Measurements from ENCODE around the gene GALNTL6.

The GALNTL6 gene

DNA sequence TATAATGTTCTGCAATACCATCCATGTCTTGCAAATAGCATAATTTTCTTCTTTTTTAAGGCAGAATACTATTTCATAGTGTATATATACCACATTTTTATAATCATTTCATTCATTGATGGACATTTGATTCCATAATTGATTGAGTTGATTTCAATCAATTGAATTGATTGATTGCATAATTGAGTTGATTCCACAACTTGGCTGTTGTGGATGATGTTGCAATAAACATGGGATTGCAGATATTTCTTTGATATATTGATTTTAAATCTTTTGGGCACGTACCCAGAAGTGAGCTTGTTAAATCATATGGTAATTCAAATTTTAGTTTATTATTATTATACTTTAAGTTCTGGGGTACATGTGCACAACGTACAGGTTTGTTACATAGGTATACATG, 232.8 kb downstream of the GALNTL6 start:
- TF ChIP-seq, protein P1, sequence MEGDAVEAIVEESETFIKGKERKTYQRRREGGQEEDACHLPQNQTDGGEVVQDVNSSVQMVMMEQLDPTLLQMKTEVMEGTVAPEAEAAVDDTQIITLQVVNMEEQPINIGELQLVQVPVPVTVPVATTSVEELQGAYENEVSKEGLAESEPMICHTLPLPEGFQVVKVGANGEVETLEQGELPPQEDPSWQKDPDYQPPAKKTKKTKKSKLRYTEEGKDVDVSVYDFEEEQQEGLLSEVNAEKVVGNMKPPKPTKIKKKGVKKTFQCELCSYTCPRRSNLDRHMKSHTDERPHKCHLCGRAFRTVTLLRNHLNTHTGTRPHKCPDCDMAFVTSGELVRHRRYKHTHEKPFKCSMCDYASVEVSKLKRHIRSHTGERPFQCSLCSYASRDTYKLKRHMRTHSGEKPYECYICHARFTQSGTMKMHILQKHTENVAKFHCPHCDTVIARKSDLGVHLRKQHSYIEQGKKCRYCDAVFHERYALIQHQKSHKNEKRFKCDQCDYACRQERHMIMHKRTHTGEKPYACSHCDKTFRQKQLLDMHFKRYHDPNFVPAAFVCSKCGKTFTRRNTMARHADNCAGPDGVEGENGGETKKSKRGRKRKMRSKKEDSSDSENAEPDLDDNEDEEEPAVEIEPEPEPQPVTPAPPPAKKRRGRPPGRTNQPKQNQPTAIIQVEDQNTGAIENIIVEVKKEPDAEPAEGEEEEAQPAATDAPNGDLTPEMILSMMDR (IDR thresholded peaks at IDR 0.05; ENCODE audit: low read depth, low read length), result no peak

GRCh38 chr4:172048666-172049065, 235.5 kb downstream of the GALNTL6 start:
- TF ChIP-seq, protein P1 (IDR thresholded peaks at IDR 0.05; ENCODE audit: low read depth, low read length), result no peak
- H3K36me3 ChIP-seq, result no peaks in the 10 kb centered on the region
- H3K9me3 ChIP-seq, result no peaks in the 10 kb centered on the region
- DNase-seq, result no peak
- no peak overlapping the region for H3K4me3 ChIP-seq (ENCODE audit: low read depth, low read length)
- H3K27me3 ChIP-seq, result no peaks in the 10 kb centered on the region
- no peaks in the 10 kb centered on the region for H3K4me1 ChIP-seq

More for the DNA sequence above, 232.8 kb downstream of the GALNTL6 start:
- H3K36me3 ChIP-seq, result no peaks in the 10 kb centered on the region
- peaks cover 8% of the 10 kb centered on the region for H3K4me1 ChIP-seq
- no peaks in the 10 kb centered on the region for H3K27me3 ChIP-seq
- DNase-seq, result no peak
- H3K4me3 ChIP-seq (ENCODE audit: low read depth, low read length), result no peak overlapping the region
- no peaks in the 10 kb centered on the region for H3K9me3 ChIP-seq

- H3K36me3 ChIP-seq, result no peaks in the 10 kb centered on the region
- H3K9me3 ChIP-seq, result no peaks in the 10 kb centered on the region
- DNase-seq, result no peak
- H3K4me3 ChIP-seq (ENCODE audit: low read depth, low read length), result no peak overlapping the region
- H3K27me3 ChIP-seq, result no peaks in the 10 kb centered on the region
- TF ChIP-seq, protein P1 (IDR thresholded peaks at IDR 0.05; ENCODE audit: low read depth, low read length), result no peak
- no peaks in the 10 kb centered on the region for H3K4me1 ChIP-seq
These were observed 237.7 kb downstream of the GALNTL6 start for GRCh38 chr4:172050911-172051310.

DNA sequence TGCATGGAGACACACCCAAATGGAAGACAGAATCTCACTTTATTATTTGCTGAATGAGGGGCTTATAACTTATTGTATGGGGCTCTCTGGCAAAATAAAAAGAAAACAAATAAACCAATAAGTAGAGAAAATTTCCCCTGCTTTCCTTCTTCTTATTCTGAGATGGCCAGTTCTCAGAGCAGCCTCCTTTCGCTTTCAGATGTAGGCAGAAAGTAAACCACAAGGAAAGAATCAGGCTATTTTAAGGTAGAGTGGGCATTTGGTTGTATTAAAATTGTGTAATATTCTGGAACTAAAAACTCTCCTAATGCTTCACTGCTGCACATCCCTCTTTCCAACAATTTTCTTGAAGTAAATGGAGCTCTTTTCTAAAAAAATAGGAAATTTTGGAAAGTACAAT, 241.8 kb downstream of the GALNTL6 start:
- no peaks in the 10 kb centered on the region for H3K9me3 ChIP-seq
- TF ChIP-seq, protein P1 (IDR thresholded peaks at IDR 0.05; ENCODE audit: low read depth, low read length), result no peak
- H3K4me3 ChIP-seq (ENCODE audit: low read depth, low read length), result no peak overlapping the region
- H3K36me3 ChIP-seq, result no peaks in the 10 kb centered on the region
- DNase-seq, result no peak
- H3K27me3 ChIP-seq, result no peaks in the 10 kb centered on the region
- H3K4me1 ChIP-seq, result no peaks in the 10 kb centered on the region

- Histone ChIP-seq H3K27me3 (no peaks in the 10 kb centered on the region), H3K4me3 (ENCODE audit: low read depth, low read length) (no peak overlapping the region), H3K9me3 (no peaks in the 10 kb centered on the region), H3K4me1 (no peaks in the 10 kb centered on the region), H3K36me3 (no peaks in the 10 kb centered on the region)
- no peak for DNase-seq
- TF ChIP-seq, protein P1 (IDR thresholded peaks at IDR 0.05; ENCODE audit: low read depth, low read length), result no peak
These were observed 242.3 kb downstream of the GALNTL6 start for GRCh38 chr4:172055498-172055897.

DNA sequence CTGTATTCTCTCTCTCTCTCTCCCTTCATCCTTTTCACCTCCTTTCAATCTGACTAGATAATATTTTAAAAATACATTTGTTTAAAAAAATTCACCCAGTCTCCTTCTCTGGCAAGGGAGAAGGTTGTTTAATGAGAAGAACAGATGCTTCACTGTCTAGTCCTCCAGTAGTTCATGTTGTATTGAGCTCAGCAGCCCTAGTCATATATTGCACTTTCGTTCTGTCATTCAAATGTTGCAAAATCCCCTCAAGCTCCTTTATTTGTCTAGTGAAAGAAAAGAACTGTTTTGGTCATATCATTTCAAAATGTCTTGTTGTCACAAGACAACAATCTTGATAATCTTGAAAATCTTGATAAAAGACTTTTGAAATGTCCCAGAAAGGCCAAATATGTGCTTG, 248.0 kb downstream of the GALNTL6 start:
- no peaks in the 10 kb centered on the region for H3K27me3 ChIP-seq
- TF ChIP-seq, protein P1 (IDR thresholded peaks at IDR 0.05; ENCODE audit: low read depth, low read length), result no peak
- H3K9me3 ChIP-seq, result no peaks in the 10 kb centered on the region
- no peak overlapping the region for H3K4me3 ChIP-seq (ENCODE audit: low read depth, low read length)
- no peaks in the 10 kb centered on the region for H3K4me1 ChIP-seq
- H3K36me3 ChIP-seq, result no peaks in the 10 kb centered on the region
- DNase-seq, result no peak

All from BE2C (cell line).